Measurements from ENCODE around the gene CDC27. TPM values are rescaled to one million over a fixed set of nuclear protein-coding genes. Genes with fewer than 3 reads are reported as not detected.

CDC27 gene
- total RNA-seq = 95.4 and 101 TPM in 2 replicates

GRCh38 chr17:47188876-47189731, at the start of gene CDC27:
Gene CDC27, minus strand, starts transcription at chr17:47189295. Its CDS starts 123 bp downstream, at chr17:47189172.
- H3K27me3 Mint-ChIP-seq = no peaks in the 10 kb centered on the region
- H3K27ac Mint-ChIP-seq = peak within 1 kb of the TSS; percentile 97
- intact Hi-C loops (cut with micrococcal nuclease) = loop anchor here (1.0 kb wide), 1 partner anchor 15 kb away; no protein-coding TSS in a partner anchor
- H3K36me3 Mint-ChIP-seq (ENCODE audit: low read depth) = peaks cover 14% of the 10 kb centered on the region
- H3K4me3 Mint-ChIP-seq = peak within 1 kb of the TSS; percentile 97
- H3K9me3 Mint-ChIP-seq = no peaks in the 10 kb centered on the region
- peaks cover 30% of the 10 kb centered on the region for H3K4me1 Mint-ChIP-seq
- peak; percentile 100 for DNase-seq

DNA sequence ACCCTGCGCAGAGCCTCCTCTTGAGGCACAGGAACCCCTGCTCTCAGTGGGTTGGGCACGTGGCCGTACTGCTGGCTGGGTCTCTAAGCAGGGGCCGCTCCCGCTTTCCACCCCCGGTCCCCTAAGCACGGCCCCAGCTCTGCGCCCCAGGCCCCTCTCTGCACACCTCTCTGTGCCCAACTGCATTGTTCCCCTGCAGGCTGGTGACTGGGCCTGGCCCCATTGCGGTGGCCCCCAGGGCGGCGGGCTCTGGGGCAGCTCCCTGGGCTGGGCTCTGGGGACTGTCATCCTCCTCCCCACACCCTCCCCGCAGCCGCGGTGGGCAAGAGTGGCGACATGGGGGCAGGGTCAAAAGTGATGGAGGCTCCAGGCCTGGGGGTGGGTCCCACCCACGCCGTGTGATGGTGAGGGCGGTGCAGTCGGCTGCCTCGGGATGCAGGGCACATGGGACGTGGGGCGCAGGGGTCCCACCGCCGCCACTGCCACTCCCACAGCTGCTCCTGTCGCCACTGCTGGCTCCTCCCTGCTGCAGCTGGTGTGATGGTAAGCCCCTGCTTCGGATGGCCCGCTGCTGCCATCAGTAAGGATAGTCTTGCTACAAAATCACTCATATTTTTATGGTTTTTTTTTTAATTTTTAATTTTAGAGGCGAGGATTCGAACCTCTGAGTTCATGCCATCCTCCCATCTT, 49.4 kb upstream of the CDC27 start:
- intact Hi-C loops (cut with micrococcal nuclease) = no loop called here
- no peak overlapping the region for H3K4me3 Mint-ChIP-seq
- H3K36me3 Mint-ChIP-seq (ENCODE audit: low read depth) = no peaks in the 10 kb centered on the region

GRCh38 chr17:47237841-47238240, 48.7 kb upstream of the CDC27 start:
- Mint-ChIP-seq H3K9me3 (no peaks in the 10 kb centered on the region), H3K27ac (no peak overlapping the region), H3K27me3 (peaks cover 9% of the 10 kb centered on the region), H3K4me3 (no peak overlapping the region), H3K36me3 (ENCODE audit: low read depth) (no peaks in the 10 kb centered on the region), H3K4me1 (peaks cover 6% of the 10 kb centered on the region)
- DNase-seq = no peak
- intact Hi-C loops (cut with micrococcal nuclease) = no loop called here

More for the DNA sequence above, 49.4 kb upstream of the CDC27 start:
- Mint-ChIP-seq H3K9me3 (no peaks in the 10 kb centered on the region), H3K27me3 (peaks cover 11% of the 10 kb centered on the region), H3K27ac (no peak overlapping the region), H3K4me1 (peaks cover 6% of the 10 kb centered on the region)
- DNase-seq = no peak

- DNase-seq = no peak
- no peak overlapping the region for H3K4me3 Mint-ChIP-seq
- peaks cover 6% of the 10 kb centered on the region for H3K4me1 Mint-ChIP-seq
- intact Hi-C loops (cut with micrococcal nuclease) = no loop called here
- peaks cover 4% of the 10 kb centered on the region for H3K27me3 Mint-ChIP-seq
- no peak overlapping the region for H3K27ac Mint-ChIP-seq
- no peaks in the 10 kb centered on the region for H3K36me3 Mint-ChIP-seq (ENCODE audit: low read depth)
- H3K9me3 Mint-ChIP-seq = no peaks in the 10 kb centered on the region
These were observed 46.8 kb upstream of the CDC27 start for GRCh38 chr17:47235923-47236322.

DNA sequence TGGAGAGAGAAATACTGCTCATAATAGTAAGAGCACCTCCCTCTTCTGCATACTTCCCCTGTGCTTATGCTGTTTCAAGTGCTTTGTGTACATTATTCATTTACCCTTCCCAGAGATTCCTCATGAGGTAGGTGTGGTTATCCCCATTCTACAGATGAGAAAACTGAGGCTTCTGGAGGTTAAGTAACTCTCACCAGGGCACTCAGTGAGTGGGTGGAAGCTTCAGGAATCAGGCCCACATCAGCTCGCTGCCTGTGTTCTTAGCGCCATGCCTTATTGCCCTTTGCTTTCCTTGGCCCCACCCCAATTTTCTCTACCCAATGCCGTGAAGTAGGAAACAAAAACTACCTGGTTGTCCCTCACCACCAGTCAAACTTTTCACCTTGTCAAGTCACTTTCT, 46.4 kb upstream of the CDC27 start:
- Mint-ChIP-seq H3K27ac (no peak overlapping the region), H3K9me3 (no peaks in the 10 kb centered on the region), H3K36me3 (ENCODE audit: low read depth) (no peaks in the 10 kb centered on the region), H3K4me3 (no peak overlapping the region), H3K4me1 (peaks cover 10% of the 10 kb centered on the region), H3K27me3 (peaks cover 3% of the 10 kb centered on the region)
- DNase-seq = no peak
- intact Hi-C loops (cut with micrococcal nuclease) = no loop called here

GRCh38 chr17:47232465-47232864, 43.4 kb upstream of the CDC27 start:
- Mint-ChIP-seq H3K27me3 (peaks cover 8% of the 10 kb centered on the region), H3K4me1 (peaks cover 17% of the 10 kb centered on the region), H3K4me3 (no peak overlapping the region), H3K27ac (no peak overlapping the region), H3K36me3 (ENCODE audit: low read depth) (no peaks in the 10 kb centered on the region), H3K9me3 (no peaks in the 10 kb centered on the region)
- no peak for DNase-seq
- intact Hi-C loops (cut with micrococcal nuclease) = no loop called here

DNA sequence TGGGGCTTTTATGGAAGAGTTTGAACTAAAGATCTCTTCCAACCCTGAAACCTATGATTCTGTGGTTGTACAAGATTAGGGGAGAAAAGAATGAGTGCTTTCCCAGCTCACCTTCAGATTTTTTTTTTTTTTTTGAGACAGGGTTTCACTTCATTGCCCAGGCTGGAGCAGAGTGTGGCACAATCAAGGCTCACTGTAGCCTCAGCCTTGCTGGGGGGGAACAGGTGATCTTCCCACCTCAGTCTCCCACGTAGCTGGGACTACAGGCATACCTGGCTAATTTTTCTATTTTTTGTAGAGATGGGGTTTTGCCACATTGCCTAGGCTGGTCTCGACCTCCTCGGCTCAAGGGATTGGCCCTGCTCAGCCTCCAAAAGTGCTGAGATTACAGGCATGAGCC, 42.8 kb upstream of the CDC27 start:
- peaks cover 17% of the 10 kb centered on the region for H3K4me1 Mint-ChIP-seq

DNA sequence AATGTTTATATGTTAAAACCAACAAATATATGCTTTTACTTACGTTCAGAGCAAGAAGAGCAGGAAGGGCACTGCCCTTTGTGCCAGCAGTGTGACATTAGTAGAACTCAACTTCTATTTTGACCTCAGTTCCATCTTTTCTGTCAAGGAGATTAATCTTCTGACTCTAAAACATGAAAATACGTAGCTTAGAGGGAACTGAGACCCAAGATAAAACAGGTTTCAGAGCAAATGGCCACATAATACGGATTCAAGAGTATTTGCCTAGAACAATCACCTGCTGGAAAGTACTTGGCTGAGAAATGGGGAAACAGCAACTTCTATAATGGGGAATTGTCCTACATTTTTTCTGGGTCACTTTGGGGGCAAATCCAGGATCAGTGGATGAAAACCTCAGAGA, 42.2 kb upstream of the CDC27 start:
- no peak for DNase-seq
- Mint-ChIP-seq H3K27ac (no peak overlapping the region), H3K4me3 (no peak overlapping the region), H3K9me3 (no peaks in the 10 kb centered on the region), H3K36me3 (ENCODE audit: low read depth) (no peaks in the 10 kb centered on the region), H3K4me1 (peaks cover 17% of the 10 kb centered on the region), H3K27me3 (peaks cover 11% of the 10 kb centered on the region)
- intact Hi-C loops (cut with micrococcal nuclease) = no loop called here

More for the DNA sequence above, 42.8 kb upstream of the CDC27 start:
- Mint-ChIP-seq H3K4me3 (no peak overlapping the region), H3K27me3 (peaks cover 11% of the 10 kb centered on the region), H3K36me3 (ENCODE audit: low read depth) (no peaks in the 10 kb centered on the region), H3K9me3 (no peaks in the 10 kb centered on the region), H3K27ac (no peak overlapping the region)
- intact Hi-C loops (cut with micrococcal nuclease) = no loop called here
- no peak for DNase-seq

DNA sequence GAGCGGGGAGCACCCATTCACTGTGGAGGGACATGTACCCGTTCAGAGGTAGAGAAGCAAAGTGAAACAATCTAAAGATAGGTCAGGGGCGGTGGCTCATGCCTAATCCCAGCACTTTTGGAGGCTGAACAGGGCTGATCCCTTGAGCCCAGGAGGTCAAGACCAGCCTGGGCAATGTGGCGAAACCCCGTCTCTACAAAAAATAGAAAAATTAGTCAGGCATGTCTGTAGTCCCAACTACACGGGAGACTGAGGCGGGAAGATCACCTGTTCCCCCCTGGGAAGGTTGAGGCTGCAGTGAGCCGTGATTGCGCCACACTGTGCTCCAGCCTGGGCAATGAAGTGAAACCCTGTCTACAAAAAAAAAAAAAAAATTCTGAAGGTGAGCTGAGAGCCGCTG, 41.8 kb upstream of the CDC27 start:
- intact Hi-C loops (cut with micrococcal nuclease) = no loop called here
- H3K4me1 Mint-ChIP-seq = peaks cover 17% of the 10 kb centered on the region
- H3K27ac Mint-ChIP-seq = no peak overlapping the region
- peaks cover 11% of the 10 kb centered on the region for H3K27me3 Mint-ChIP-seq
- H3K9me3 Mint-ChIP-seq = no peaks in the 10 kb centered on the region
- no peak for DNase-seq
- H3K36me3 Mint-ChIP-seq (ENCODE audit: low read depth) = no peaks in the 10 kb centered on the region
- H3K4me3 Mint-ChIP-seq = peak overlapping the region; percentile 8

- H3K27me3 Mint-ChIP-seq = peaks cover 11% of the 10 kb centered on the region
- peak overlapping the region; percentile 78 for H3K4me3 Mint-ChIP-seq
- no peaks in the 10 kb centered on the region for H3K9me3 Mint-ChIP-seq
- H3K36me3 Mint-ChIP-seq (ENCODE audit: low read depth) = no peaks in the 10 kb centered on the region
- H3K27ac Mint-ChIP-seq = peak overlapping the region; percentile 39
- DNase-seq = peak; percentile 91
- peaks cover 17% of the 10 kb centered on the region for H3K4me1 Mint-ChIP-seq
- intact Hi-C loops (cut with micrococcal nuclease) = loop anchor here (1.0 to 5.0 kb wide), 2 partner anchors 86 to 388 kb away; no protein-coding TSS in a partner anchor
These were observed 40.7 kb upstream of the CDC27 start for GRCh38 chr17:47229535-47230443.

- Mint-ChIP-seq H3K4me1 (peaks cover 17% of the 10 kb centered on the region), H3K9me3 (peaks cover 15% of the 10 kb centered on the region), H3K36me3 (ENCODE audit: low read depth) (no peaks in the 10 kb centered on the region), H3K4me3 (no peak overlapping the region), H3K27me3 (peaks cover 13% of the 10 kb centered on the region), H3K27ac (no peak overlapping the region)
- intact Hi-C loops (cut with micrococcal nuclease) = loop anchor here (5.0 kb wide), 1 partner anchor 389 kb away; no protein-coding TSS in a partner anchor
- DNase-seq = no peak
These were observed 38.8 kb upstream of the CDC27 start for GRCh38 chr17:47227862-47228261.

GRCh38 chr17:47225911-47226688, 37.0 kb upstream of the CDC27 start:
- intact Hi-C loops (cut with micrococcal nuclease) = loop anchor here (5.0 kb wide), 1 partner anchor 391 kb away; no protein-coding TSS in a partner anchor
- Mint-ChIP-seq H3K36me3 (ENCODE audit: low read depth) (no peaks in the 10 kb centered on the region), H3K9me3 (peaks cover 19% of the 10 kb centered on the region), H3K27ac (no peak overlapping the region), H3K27me3 (peaks cover 13% of the 10 kb centered on the region), H3K4me1 (peaks cover 22% of the 10 kb centered on the region), H3K4me3 (no peak overlapping the region)
- DNase-seq = no peak

GRCh38 chr17:47225436-47225858, 36.4 kb upstream of the CDC27 start:
- H3K4me1 Mint-ChIP-seq = peaks cover 22% of the 10 kb centered on the region
- intact Hi-C loops (cut with micrococcal nuclease) = loop anchor here (5.0 kb wide), 1 partner anchor 392 kb away; no protein-coding TSS in a partner anchor
- no peak overlapping the region for H3K4me3 Mint-ChIP-seq
- H3K9me3 Mint-ChIP-seq = peaks cover 19% of the 10 kb centered on the region
- no peaks in the 10 kb centered on the region for H3K36me3 Mint-ChIP-seq (ENCODE audit: low read depth)
- H3K27ac Mint-ChIP-seq = no peak overlapping the region
- H3K27me3 Mint-ChIP-seq = peaks cover 10% of the 10 kb centered on the region
- DNase-seq = no peak
